OCI-LY1 (cell line): ENCODE measurements around the gene SFT2D3.

Source experiments
- CTCF ChIP-seq: fragments of 200-600 bp; sonication (generic), shearing (Covaris generic); IDR thresholded peaks from 2 replicates; pipeline ENCODE4 v1.5.1; 2017; ENCODE audit warnings: mild to moderate bottlenecking, antibody characterized with exemption, low read length, moderate library complexity, mixed read lengths
- EZH2 ChIP-seq: fragments of 200-600 bp; sonication (generic), shearing (Covaris generic); IDR thresholded peaks from 2 replicates; pipeline ENCODE4 v1.8.0; 2017; ENCODE audit warnings: borderline replicate concordance, mixed run types, mild to moderate bottlenecking, antibody characterized with exemption, low read length, moderate library complexity, mixed read lengths

GRCh38 chr2:127709336-127709735, 8.0 kb downstream of the SFT2D3 start:
- TF ChIP-seq CTCF: no peak
- no peak for TF ChIP-seq EZH2
